ENCODE results near the gene DUSP3. TPM values are rescaled to one million over a fixed set of nuclear protein-coding genes. Genes with fewer than 3 reads are reported as not detected.

DUSP3 gene
- total and polyA plus RNA-seq, 11 donors: 208 to 363 (median 267) TPM

DNA sequence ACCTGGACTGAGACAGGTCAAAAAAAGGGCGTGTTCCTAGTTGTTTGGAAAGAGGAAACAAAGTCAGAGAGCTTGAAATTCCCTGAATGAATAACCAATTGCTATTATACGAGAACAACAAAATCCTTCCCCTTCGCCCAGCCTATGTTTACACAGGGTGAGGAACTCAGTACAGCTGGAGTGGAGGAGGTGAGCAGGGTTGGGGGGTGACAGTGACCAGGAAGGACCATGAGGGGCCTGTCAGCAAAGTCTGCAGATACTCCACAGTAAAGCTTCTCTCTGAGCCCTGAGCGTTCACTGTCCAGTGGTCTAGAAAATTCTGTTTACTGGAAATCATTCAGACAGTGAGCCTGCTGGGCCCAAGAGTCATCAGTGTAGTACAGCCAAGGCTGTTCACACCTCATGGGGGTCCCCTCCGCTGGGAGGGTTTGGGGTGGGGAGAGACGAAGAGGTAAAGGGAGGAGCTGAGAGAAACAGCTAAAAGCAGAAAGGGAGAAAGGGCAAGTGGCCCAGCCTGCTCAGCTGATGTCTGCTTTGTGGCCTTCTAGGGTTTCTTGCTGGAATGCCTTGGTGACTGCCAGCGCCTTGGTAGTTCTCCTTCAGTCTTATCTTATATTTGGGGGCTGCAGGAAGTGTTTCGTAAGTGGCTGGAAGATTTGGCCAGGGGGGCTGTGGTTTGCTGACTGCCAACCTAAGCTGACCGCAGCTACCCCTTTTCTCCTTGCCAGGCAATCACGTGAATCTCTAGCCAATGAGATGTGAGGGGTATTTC, 5.7 kb downstream of the DUSP3 start:
- Histone ChIP-seq H3K4me1 (peaks cover 9 to 92% (median 50%) of the 10 kb centered on the region in 12 donors), H3K9me3 (no peaks in the 10 kb centered on the region), H3K27me3 (no peaks in the 10 kb centered on the region), H3K4me3 (no peak overlapping the region), H3K36me3 (peaks cover 0 to 95% (median 77%) of the 10 kb centered on the region in 9 donors), H3K27ac (peak overlapping the region in 7 of 12 donors; percentile 18 to 99 (median 31))
- intact Hi-C loops (cut with DNase I): no loop called here
- ATAC-seq (peak in 1 of 4 donors; percentile 1), DNase-seq (peak in 2 of 5 donors; percentile 39 to 46)
- TF ChIP-seq POLR2A (IDR thresholded peaks at IDR 0.05): no peak
- WGBS, 4 donors: 64 to 77% (median 70%) methylated on average over 10 of the region's 10 CpGs

DNA sequence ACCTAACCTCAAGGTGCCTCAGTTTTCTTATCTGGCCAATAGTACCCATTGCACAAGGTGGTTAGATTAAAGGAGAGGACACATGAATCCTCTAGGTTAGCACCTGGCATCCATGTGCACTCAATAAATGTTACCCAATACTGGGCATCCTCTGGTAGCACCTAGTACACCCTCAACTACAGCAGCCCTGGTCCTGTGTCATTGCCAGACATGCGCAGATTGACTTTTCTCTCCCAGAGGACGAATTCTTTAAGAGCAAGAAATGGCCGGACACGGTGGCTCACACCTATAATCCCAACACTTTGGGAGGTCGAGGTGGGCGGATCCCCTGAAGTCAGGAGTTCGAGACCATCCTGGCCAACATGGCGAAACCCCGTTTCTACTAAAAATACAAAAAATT, 7.3 kb downstream of the DUSP3 start:
- ATAC-seq: no peak
- 93 to 95% (median 93%) methylated on average over 9 of the region's 9 CpGs for WGBS, 4 donors
- peak overlapping the region in 1 of 12 donors; percentile 99 for H3K27ac ChIP-seq
- H3K36me3 ChIP-seq: peaks cover 0 to 95% (median 82%) of the 10 kb centered on the region in 9 donors
- TF ChIP-seq, protein P1, sequence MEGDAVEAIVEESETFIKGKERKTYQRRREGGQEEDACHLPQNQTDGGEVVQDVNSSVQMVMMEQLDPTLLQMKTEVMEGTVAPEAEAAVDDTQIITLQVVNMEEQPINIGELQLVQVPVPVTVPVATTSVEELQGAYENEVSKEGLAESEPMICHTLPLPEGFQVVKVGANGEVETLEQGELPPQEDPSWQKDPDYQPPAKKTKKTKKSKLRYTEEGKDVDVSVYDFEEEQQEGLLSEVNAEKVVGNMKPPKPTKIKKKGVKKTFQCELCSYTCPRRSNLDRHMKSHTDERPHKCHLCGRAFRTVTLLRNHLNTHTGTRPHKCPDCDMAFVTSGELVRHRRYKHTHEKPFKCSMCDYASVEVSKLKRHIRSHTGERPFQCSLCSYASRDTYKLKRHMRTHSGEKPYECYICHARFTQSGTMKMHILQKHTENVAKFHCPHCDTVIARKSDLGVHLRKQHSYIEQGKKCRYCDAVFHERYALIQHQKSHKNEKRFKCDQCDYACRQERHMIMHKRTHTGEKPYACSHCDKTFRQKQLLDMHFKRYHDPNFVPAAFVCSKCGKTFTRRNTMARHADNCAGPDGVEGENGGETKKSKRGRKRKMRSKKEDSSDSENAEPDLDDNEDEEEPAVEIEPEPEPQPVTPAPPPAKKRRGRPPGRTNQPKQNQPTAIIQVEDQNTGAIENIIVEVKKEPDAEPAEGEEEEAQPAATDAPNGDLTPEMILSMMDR (IDR thresholded peaks at IDR 0.05): no peak
- TF ChIP-seq POLR2A (IDR thresholded peaks at IDR 0.05): no peak
- H3K4me1 ChIP-seq: peaks cover 0 to 92% (median 46%) of the 10 kb centered on the region in 12 donors
- no peaks in the 10 kb centered on the region for H3K9me3 ChIP-seq
- no peak overlapping the region for H3K4me3 ChIP-seq
- no peaks in the 10 kb centered on the region for H3K27me3 ChIP-seq
- no peak for DNase-seq
- intact Hi-C loops (cut with DNase I): no loop called here

DNA sequence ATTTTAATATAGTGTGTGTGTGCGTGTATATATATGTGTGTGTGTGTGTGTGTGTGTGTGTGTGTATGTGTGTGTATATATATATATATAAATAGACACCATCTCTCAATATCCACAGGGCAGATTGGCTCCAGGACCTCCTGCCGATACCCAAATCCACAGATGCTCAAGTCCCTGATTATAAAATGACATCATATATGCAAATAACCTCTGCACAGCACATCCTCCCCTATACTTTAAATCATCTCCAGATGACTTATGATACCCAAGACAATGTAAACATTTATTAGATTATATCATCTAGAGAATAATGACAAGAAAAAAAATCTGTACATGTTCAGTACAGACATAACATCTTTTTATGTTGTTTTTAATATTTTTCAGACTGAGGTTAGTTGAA, 7.8 kb downstream of the DUSP3 start:
- intact Hi-C loops (cut with DNase I): no loop called here
- DNase-seq: no peak
- Histone ChIP-seq H3K4me1 (peaks cover 0 to 91% (median 41%) of the 10 kb centered on the region in 12 donors), H3K27me3 (no peaks in the 10 kb centered on the region), H3K9me3 (no peaks in the 10 kb centered on the region), H3K4me3 (no peak overlapping the region), H3K36me3 (peaks cover 0 to 98% (median 84%) of the 10 kb centered on the region in 9 donors), H3K27ac (no peak overlapping the region)
- ATAC-seq: no peak
- TF ChIP-seq, protein P1 (IDR thresholded peaks at IDR 0.05): no peak
- TF ChIP-seq POLR2A (IDR thresholded peaks at IDR 0.05): no peak
- 65 to 91% (median 77%) methylated on average over 2 of the region's 2 CpGs for WGBS, 4 donors

DNA sequence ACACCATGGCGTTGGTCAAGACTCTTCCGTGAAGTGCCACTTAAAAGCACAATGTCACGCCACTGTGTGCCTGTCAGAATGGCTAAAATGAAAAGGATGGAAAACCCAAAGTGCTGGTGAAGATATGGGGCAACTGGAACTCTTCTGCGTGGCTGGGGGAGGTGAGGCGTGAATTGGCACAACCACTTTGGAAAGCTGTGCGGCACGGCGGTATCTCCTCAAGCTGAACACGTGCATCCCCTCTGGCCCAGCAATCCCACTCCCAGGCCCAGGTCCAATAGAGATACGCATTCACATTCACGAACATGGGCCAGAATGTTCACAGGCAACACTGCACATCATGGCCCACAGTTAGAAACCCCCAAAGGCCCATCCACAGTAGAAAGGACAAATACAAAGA, 8.9 kb downstream of the DUSP3 start:
- intact Hi-C loops (cut with DNase I): loop anchor here in 2 of 10 donors (10.0 kb wide), 1 partner anchor 195 kb away; no protein-coding TSS in a partner anchor
- H3K27me3 ChIP-seq: no peaks in the 10 kb centered on the region
- ATAC-seq (peak in 3 of 4 donors; percentile 5 to 21 (median 19)), DNase-seq (peak in 1 of 5 donors; percentile 35)
- no peak overlapping the region for H3K4me3 ChIP-seq
- WGBS, 4 donors: 76 to 84% (median 78%) methylated on average over 11 of the region's 11 CpGs
- TF ChIP-seq, protein P1 (IDR thresholded peaks at IDR 0.05): no peak
- TF ChIP-seq POLR2A (IDR thresholded peaks at IDR 0.05): no peak
- H3K36me3 ChIP-seq: peaks cover 0 to 96% (median 82%) of the 10 kb centered on the region in 9 donors
- H3K27ac ChIP-seq: peak overlapping the region in 7 of 12 donors; percentile 10 to 81 (median 43)
- no peaks in the 10 kb centered on the region for H3K9me3 ChIP-seq
- H3K4me1 ChIP-seq: peaks cover 0 to 90% (median 33%) of the 10 kb centered on the region in 12 donors

All from heart left ventricle (tissue), 16 donors.